Activated T-cell treated with anti-CD3 and anti-CD28 coated beads, Interleukin-2, amount 50 U/mL, for 24 hours (primary cell): Measurements from ENCODE around the gene CNTNAP2.

Experiments
- DNase-seq: peaks from one replicate; pipeline ENCODE4 v3.0.0-alpha.2; 2020
- H3K27ac Mint-ChIP-seq: 2 replicates; pipeline ENCODE4 v1.8.0; 2020; ENCODE audit warnings: mild to moderate bottlenecking, mixed read lengths
- H3K27me3 Mint-ChIP-seq: 2 replicates; pipeline ENCODE4 v1.8.0; 2020; ENCODE audit warnings: mixed read lengths
- H3K36me3 Mint-ChIP-seq: 2 replicates; pipeline ENCODE4 v1.8.0; 2020; ENCODE audit warnings: low read depth, mixed read lengths
- H3K4me1 Mint-ChIP-seq: 2 replicates; pipeline ENCODE4 v1.8.0; 2020; ENCODE audit warnings: low read depth, mixed read lengths
- H3K4me3 Mint-ChIP-seq: 2 replicates; pipeline ENCODE4 v1.8.0; 2020; ENCODE audit warnings: mild to moderate bottlenecking, moderate library complexity, mixed read lengths
- H3K9me3 Mint-ChIP-seq: 2 replicates; pipeline ENCODE4 v1.8.0; 2020; ENCODE audit warnings: mixed read lengths

Gene CNTNAP2

DNA sequence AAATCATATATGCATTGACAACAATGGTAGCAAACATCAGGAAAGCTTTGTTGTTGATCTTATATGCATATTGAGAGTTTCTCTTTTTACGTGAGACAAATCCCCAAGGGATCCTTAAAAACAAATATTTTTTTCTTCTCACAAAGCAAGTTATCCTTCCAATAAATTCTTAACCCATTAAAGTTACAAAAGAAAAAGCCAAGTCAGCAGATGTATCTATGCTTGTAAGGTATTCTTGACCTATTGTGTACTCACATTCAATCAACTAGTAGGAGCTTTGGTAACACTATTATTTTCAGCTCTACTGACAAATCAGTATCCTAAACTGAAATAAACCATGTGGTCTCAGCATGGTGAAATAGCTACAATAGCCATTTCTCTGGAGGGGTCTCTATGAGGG, 586.3 kb downstream of the CNTNAP2 start:
- no peaks in the 10 kb centered on the region for H3K4me1 Mint-ChIP-seq
- H3K27ac Mint-ChIP-seq = no peak overlapping the region
- no peak overlapping the region for H3K4me3 Mint-ChIP-seq
- H3K27me3 Mint-ChIP-seq = no peaks in the 10 kb centered on the region
- H3K36me3 Mint-ChIP-seq = no peaks in the 10 kb centered on the region
- peaks cover 5% of the 10 kb centered on the region for H3K9me3 Mint-ChIP-seq
- DNase-seq = no peak

GRCh38 chr7:146709451-146710027, 592.9 kb downstream of the CNTNAP2 start:
- Mint-ChIP-seq H3K27ac (no peak overlapping the region), H3K27me3 (no peaks in the 10 kb centered on the region), H3K9me3 (peaks cover 7% of the 10 kb centered on the region), H3K36me3 (no peaks in the 10 kb centered on the region), H3K4me3 (no peak overlapping the region), H3K4me1 (no peaks in the 10 kb centered on the region)
- no peak for DNase-seq

GRCh38 chr7:146713205-146713604, 596.6 kb downstream of the CNTNAP2 start:
- no peaks in the 10 kb centered on the region for H3K36me3 Mint-ChIP-seq
- H3K27ac Mint-ChIP-seq = no peak overlapping the region
- H3K4me1 Mint-ChIP-seq = no peaks in the 10 kb centered on the region
- no peak overlapping the region for H3K4me3 Mint-ChIP-seq
- no peaks in the 10 kb centered on the region for H3K27me3 Mint-ChIP-seq
- DNase-seq = no peak
- peaks cover 3% of the 10 kb centered on the region for H3K9me3 Mint-ChIP-seq

GRCh38 chr7:146713934-146714333, 597.3 kb downstream of the CNTNAP2 start:
- peaks cover 3% of the 10 kb centered on the region for H3K9me3 Mint-ChIP-seq
- H3K36me3 Mint-ChIP-seq = no peaks in the 10 kb centered on the region
- H3K27me3 Mint-ChIP-seq = no peaks in the 10 kb centered on the region
- H3K4me1 Mint-ChIP-seq = no peaks in the 10 kb centered on the region
- no peak for DNase-seq
- no peak overlapping the region for H3K27ac Mint-ChIP-seq
- no peak overlapping the region for H3K4me3 Mint-ChIP-seq

GRCh38 chr7:146720195-146720594, 603.6 kb downstream of the CNTNAP2 start:
- DNase-seq = no peak
- Mint-ChIP-seq H3K27ac (no peak overlapping the region), H3K4me3 (no peak overlapping the region), H3K36me3 (no peaks in the 10 kb centered on the region), H3K27me3 (no peaks in the 10 kb centered on the region), H3K9me3 (peaks cover 6% of the 10 kb centered on the region), H3K4me1 (no peaks in the 10 kb centered on the region)

- H3K27me3 Mint-ChIP-seq = no peaks in the 10 kb centered on the region
- H3K36me3 Mint-ChIP-seq = no peaks in the 10 kb centered on the region
- H3K9me3 Mint-ChIP-seq = peaks cover 8% of the 10 kb centered on the region
- H3K27ac Mint-ChIP-seq = no peak overlapping the region
- no peak for DNase-seq
- H3K4me1 Mint-ChIP-seq = no peaks in the 10 kb centered on the region
- no peak overlapping the region for H3K4me3 Mint-ChIP-seq
Measured at GRCh38 chr7:146722986-146723385, 606.4 kb downstream of the CNTNAP2 start.

DNA sequence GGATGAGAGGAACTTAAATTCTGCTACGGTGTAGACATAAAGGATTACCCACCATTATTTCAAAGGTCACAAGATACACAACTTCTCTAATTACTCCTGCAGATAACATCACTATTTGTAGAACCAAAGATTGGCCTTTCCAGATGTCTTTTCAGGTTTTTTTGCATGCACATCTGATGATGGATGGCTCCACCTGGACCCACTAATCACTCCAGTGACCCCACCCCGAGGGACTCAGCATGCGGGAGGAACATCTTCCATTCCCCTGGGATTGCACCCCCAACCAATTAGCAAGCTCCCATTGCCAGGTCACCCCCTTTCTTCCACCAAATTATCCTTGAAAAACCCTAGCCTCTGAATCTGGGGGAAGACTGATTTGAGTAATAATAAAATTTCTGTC, 608.9 kb downstream of the CNTNAP2 start:
- Mint-ChIP-seq H3K4me1 (no peaks in the 10 kb centered on the region), H3K9me3 (peaks cover 8% of the 10 kb centered on the region), H3K36me3 (no peaks in the 10 kb centered on the region), H3K27ac (no peak overlapping the region), H3K27me3 (no peaks in the 10 kb centered on the region), H3K4me3 (no peak overlapping the region)
- no peak for DNase-seq

DNA sequence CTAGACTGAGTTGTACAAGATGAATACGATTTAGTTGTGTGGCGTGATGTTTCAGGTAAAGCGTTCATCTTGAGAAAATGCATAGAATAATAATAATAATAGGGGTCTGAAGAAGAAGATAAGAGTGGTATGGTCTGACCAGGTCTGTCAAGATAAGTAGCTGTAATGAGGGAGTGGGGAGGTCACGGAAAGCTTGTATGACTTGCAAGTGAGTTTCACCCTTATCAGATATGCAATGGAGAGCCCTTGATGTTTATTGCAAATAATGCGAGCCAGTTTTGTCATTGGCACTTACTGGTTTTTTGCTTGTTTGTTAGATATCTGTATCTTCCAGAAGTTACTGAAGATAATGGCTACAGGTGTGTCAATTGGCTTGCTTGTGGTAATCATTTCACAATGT, 611.5 kb downstream of the CNTNAP2 start:
- no peaks in the 10 kb centered on the region for H3K36me3 Mint-ChIP-seq
- H3K4me3 Mint-ChIP-seq = no peak overlapping the region
- peaks cover 2% of the 10 kb centered on the region for H3K9me3 Mint-ChIP-seq
- H3K27ac Mint-ChIP-seq = no peak overlapping the region
- H3K4me1 Mint-ChIP-seq = no peaks in the 10 kb centered on the region
- no peaks in the 10 kb centered on the region for H3K27me3 Mint-ChIP-seq
- DNase-seq = no peak

- Mint-ChIP-seq H3K4me1 (no peaks in the 10 kb centered on the region), H3K4me3 (no peak overlapping the region), H3K36me3 (no peaks in the 10 kb centered on the region), H3K27ac (no peak overlapping the region), H3K9me3 (peaks cover 2% of the 10 kb centered on the region), H3K27me3 (no peaks in the 10 kb centered on the region)
- no peak for DNase-seq
Measured at GRCh38 chr7:146728611-146729010, 612.0 kb downstream of the CNTNAP2 start.

GRCh38 chr7:146731185-146731584, 614.6 kb downstream of the CNTNAP2 start:
- no peak overlapping the region for H3K4me3 Mint-ChIP-seq
- H3K27ac Mint-ChIP-seq = no peak overlapping the region
- no peaks in the 10 kb centered on the region for H3K36me3 Mint-ChIP-seq
- no peak for DNase-seq
- no peaks in the 10 kb centered on the region for H3K4me1 Mint-ChIP-seq
- no peaks in the 10 kb centered on the region for H3K27me3 Mint-ChIP-seq
- H3K9me3 Mint-ChIP-seq = peaks cover 4% of the 10 kb centered on the region

- H3K27ac Mint-ChIP-seq = no peak overlapping the region
- DNase-seq = no peak
- H3K27me3 Mint-ChIP-seq = no peaks in the 10 kb centered on the region
- no peaks in the 10 kb centered on the region for H3K4me1 Mint-ChIP-seq
- no peaks in the 10 kb centered on the region for H3K36me3 Mint-ChIP-seq
- peaks cover 16% of the 10 kb centered on the region for H3K9me3 Mint-ChIP-seq
- no peak overlapping the region for H3K4me3 Mint-ChIP-seq
Measured at GRCh38 chr7:146735992-146736391, 619.4 kb downstream of the CNTNAP2 start.

DNA sequence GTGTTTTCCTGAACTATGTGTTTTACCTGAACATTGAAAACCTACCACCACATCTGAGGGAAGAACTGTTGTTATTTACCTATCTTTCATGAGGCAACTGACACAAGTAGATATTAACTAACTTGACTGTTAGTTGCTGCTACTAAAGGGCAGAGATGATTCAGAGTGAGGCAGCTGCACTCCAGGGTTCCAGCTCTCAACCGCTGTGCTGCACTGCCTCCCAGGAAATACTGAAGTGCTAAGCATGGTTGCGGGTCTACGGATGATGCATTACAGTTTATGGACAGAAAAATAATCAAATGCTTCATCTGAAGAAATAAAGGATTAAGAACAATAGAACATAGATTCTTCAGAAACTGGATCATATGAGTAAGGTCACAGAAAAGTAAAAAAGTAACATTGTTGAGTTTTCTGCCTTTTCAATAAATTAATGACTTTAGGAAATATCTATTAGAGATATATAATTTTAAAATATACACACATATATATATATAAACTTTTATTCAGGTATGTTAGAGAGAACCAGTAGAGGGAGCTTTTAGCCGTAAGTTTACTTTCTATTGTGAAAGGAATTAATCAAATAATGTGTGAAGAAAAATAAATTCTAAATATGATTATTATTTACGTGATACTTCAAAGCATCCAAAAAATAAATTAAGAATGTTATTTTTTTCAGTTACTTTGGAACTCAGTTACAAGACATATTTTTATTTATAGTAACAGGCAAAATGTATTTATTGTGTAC, 620.0 kb downstream of the CNTNAP2 start:
- Mint-ChIP-seq H3K4me3 (no peak overlapping the region), H3K4me1 (no peaks in the 10 kb centered on the region), H3K9me3 (peaks cover 20% of the 10 kb centered on the region), H3K27ac (no peak overlapping the region), H3K27me3 (no peaks in the 10 kb centered on the region), H3K36me3 (no peaks in the 10 kb centered on the region)
- DNase-seq = no peak

GRCh38 chr7:146740039-146740438, 623.4 kb downstream of the CNTNAP2 start:
- Mint-ChIP-seq H3K9me3 (peaks cover 27% of the 10 kb centered on the region), H3K27ac (no peak overlapping the region), H3K4me3 (no peak overlapping the region), H3K27me3 (no peaks in the 10 kb centered on the region), H3K36me3 (no peaks in the 10 kb centered on the region), H3K4me1 (no peaks in the 10 kb centered on the region)
- no peak for DNase-seq

GRCh38 chr7:146741911-146742310, 625.3 kb downstream of the CNTNAP2 start:
- H3K36me3 Mint-ChIP-seq = no peaks in the 10 kb centered on the region
- no peaks in the 10 kb centered on the region for H3K27me3 Mint-ChIP-seq
- peaks cover 23% of the 10 kb centered on the region for H3K9me3 Mint-ChIP-seq
- DNase-seq = no peak
- H3K27ac Mint-ChIP-seq = no peak overlapping the region
- no peaks in the 10 kb centered on the region for H3K4me1 Mint-ChIP-seq
- H3K4me3 Mint-ChIP-seq = no peak overlapping the region

DNA sequence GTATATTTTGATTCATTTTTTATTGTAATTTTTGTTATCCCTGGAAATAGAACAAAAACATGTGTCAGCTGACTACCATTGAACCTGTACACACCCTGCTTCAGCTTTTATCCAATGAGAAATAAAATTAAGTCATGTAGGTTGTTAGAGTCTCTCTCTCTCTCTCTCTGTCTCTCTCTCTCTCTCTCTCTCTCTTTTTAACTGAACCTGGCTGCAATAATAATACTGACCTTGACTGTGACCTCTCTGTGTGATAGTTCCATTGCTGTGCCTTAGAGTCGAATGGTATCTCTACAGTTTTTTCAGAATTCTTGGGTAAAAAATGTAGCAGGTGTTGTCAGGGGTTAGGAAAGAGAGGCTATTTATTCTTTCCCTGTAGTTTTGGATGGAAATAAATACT, 637.8 kb downstream of the CNTNAP2 start:
- H3K9me3 Mint-ChIP-seq = peaks cover 18% of the 10 kb centered on the region
- DNase-seq = no peak
- no peaks in the 10 kb centered on the region for H3K4me1 Mint-ChIP-seq
- H3K27me3 Mint-ChIP-seq = no peaks in the 10 kb centered on the region
- H3K27ac Mint-ChIP-seq = no peak overlapping the region
- no peak overlapping the region for H3K4me3 Mint-ChIP-seq
- no peaks in the 10 kb centered on the region for H3K36me3 Mint-ChIP-seq
